ENCODE measurements around the gene XPC. TPM values are rescaled to one million over a fixed set of nuclear protein-coding genes. Genes with fewer than 3 reads are reported as not detected.

Gene XPC
- polyA plus RNA-seq, 1 donor from 2014 or later: 21.9 TPM

DNA sequence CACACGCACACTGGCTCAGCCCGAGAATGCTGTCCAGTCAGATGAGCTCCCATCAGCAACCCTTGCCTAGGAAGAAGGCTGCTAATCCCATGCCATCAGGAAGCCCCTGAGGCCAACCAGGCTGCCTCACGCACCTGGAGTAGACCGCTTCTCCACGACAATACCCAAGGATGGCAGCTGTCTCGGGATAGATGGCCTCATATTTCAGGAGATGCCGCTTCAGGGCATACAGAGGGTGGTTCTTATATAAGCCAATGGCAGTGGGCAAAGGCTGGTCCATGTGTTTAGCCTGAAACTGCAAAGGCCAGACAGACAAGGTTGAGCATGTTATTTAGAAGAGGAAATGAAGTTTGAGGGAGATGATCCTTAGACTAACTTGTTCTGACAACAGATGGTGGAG is 22.2 kb downstream of the XPC start:
- TF ChIP-seq MXI1 (conservative IDR thresholded peaks at IDR 0.05; ENCODE audit: poor library complexity, severe bottlenecking) (no peak), RAD21 (conservative IDR thresholded peaks at IDR 0.05) (no peak), EZH2 (IDR thresholded peaks at IDR 0.05; ENCODE audit: borderline replicate concordance, insufficient read depth, low read length, poor library complexity, severe bottlenecking) (no peak), EP300 (conservative IDR thresholded peaks at IDR 0.05; ENCODE audit: poor library complexity, severe bottlenecking) (no peak), POLR2AphosphoS5 (IDR thresholded peaks at IDR 0.05) (no peak), TAF1 (IDR thresholded peaks at IDR 0.05; ENCODE audit: low read depth) (no peak)
- TF ChIP-seq, protein P1, sequence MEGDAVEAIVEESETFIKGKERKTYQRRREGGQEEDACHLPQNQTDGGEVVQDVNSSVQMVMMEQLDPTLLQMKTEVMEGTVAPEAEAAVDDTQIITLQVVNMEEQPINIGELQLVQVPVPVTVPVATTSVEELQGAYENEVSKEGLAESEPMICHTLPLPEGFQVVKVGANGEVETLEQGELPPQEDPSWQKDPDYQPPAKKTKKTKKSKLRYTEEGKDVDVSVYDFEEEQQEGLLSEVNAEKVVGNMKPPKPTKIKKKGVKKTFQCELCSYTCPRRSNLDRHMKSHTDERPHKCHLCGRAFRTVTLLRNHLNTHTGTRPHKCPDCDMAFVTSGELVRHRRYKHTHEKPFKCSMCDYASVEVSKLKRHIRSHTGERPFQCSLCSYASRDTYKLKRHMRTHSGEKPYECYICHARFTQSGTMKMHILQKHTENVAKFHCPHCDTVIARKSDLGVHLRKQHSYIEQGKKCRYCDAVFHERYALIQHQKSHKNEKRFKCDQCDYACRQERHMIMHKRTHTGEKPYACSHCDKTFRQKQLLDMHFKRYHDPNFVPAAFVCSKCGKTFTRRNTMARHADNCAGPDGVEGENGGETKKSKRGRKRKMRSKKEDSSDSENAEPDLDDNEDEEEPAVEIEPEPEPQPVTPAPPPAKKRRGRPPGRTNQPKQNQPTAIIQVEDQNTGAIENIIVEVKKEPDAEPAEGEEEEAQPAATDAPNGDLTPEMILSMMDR (IDR thresholded peaks at IDR 0.05; ENCODE audit: poor library complexity, severe bottlenecking): no peak
- TF ChIP-seq, protein P2, sequence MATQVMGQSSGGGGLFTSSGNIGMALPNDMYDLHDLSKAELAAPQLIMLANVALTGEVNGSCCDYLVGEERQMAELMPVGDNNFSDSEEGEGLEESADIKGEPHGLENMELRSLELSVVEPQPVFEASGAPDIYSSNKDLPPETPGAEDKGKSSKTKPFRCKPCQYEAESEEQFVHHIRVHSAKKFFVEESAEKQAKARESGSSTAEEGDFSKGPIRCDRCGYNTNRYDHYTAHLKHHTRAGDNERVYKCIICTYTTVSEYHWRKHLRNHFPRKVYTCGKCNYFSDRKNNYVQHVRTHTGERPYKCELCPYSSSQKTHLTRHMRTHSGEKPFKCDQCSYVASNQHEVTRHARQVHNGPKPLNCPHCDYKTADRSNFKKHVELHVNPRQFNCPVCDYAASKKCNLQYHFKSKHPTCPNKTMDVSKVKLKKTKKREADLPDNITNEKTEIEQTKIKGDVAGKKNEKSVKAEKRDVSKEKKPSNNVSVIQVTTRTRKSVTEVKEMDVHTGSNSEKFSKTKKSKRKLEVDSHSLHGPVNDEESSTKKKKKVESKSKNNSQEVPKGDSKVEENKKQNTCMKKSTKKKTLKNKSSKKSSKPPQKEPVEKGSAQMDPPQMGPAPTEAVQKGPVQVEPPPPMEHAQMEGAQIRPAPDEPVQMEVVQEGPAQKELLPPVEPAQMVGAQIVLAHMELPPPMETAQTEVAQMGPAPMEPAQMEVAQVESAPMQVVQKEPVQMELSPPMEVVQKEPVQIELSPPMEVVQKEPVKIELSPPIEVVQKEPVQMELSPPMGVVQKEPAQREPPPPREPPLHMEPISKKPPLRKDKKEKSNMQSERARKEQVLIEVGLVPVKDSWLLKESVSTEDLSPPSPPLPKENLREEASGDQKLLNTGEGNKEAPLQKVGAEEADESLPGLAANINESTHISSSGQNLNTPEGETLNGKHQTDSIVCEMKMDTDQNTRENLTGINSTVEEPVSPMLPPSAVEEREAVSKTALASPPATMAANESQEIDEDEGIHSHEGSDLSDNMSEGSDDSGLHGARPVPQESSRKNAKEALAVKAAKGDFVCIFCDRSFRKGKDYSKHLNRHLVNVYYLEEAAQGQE (IDR thresholded peaks at IDR 0.05; ENCODE audit: borderline replicate concordance): no peak
- Histone ChIP-seq H4K20me1 (ENCODE audit: insufficient read depth) (no peaks in the 10 kb centered on the region), H3K9me3 (ENCODE audit: low read length) (no peaks in the 10 kb centered on the region), H3F3A (ENCODE audit: insufficient read depth, low read length, poor library complexity, severe bottlenecking) (no peaks in the 10 kb centered on the region), H3K4me3 (ENCODE audit: low read length) (no peak overlapping the region), H3K79me2 (replicated peaks; ENCODE audit: insufficient read depth, low read length) (no peaks in the 10 kb centered on the region), H3K27ac (ENCODE audit: low read length) (no peak overlapping the region), H3K36me3 (ENCODE audit: insufficient read depth, low read length) (peaks cover 33% of the 10 kb centered on the region), H3K4me2 (ENCODE audit: low read length) (no peak overlapping the region), H3K27me3 (ENCODE audit: insufficient read depth, low read depth, low read length) (no peaks in the 10 kb centered on the region), H3K9ac (ENCODE audit: low read length) (no peak overlapping the region), H3K9me2 (ENCODE audit: insufficient read depth, low read length) (no peaks in the 10 kb centered on the region), H2AFZ (ENCODE audit: low read depth, low read length) (no peak overlapping the region)

DNA sequence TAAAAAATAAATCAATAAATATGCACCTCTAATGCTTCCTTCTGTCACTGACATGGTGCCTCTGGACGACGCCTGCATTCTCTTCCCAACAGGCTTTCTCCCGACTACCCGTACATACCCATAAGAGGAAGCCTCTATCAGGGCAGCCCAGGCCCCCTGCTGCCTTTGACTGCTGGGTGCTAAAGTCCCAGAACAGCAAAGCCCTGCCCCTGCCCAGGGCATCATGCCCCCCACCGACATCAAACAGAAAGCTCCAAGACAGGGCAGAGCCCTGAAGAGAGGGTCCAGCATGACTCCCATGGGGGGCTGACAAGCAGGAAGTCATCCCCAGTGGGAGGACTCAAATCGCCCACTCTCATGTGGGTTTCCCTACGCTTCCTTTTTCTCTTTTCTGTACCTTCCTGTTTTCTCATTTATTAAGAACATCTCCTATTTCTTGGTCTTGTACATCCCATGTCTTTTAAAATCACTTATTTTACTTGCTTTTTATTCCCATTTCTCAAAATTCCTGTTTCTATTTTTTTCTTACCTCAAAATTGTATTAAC is 23.4 kb downstream of the XPC start:
- TF ChIP-seq POLR2AphosphoS5 (IDR thresholded peaks at IDR 0.05) (no peak), SMC3 (conservative IDR thresholded peaks at IDR 0.05; ENCODE audit: poor library complexity) (no peak), TAF1 (IDR thresholded peaks at IDR 0.05; ENCODE audit: low read depth) (no peak), MXI1 (conservative IDR thresholded peaks at IDR 0.05; ENCODE audit: poor library complexity, severe bottlenecking) (no peak), EZH2 (IDR thresholded peaks at IDR 0.05; ENCODE audit: borderline replicate concordance, insufficient read depth, low read length, poor library complexity, severe bottlenecking) (no peak), EP300 (conservative IDR thresholded peaks at IDR 0.05; ENCODE audit: poor library complexity, severe bottlenecking) (no peak)
- TF ChIP-seq, protein P1 (IDR thresholded peaks at IDR 0.05; ENCODE audit: poor library complexity, severe bottlenecking): no peak
- TF ChIP-seq, protein P2 (IDR thresholded peaks at IDR 0.05; ENCODE audit: borderline replicate concordance): no peak
- Histone ChIP-seq H3K4me3 (ENCODE audit: low read length) (no peak overlapping the region), H3K9ac (ENCODE audit: low read length) (no peak overlapping the region), H3K79me2 (replicated peaks; ENCODE audit: insufficient read depth, low read length) (no peaks in the 10 kb centered on the region), H3K9me2 (ENCODE audit: insufficient read depth, low read length) (no peaks in the 10 kb centered on the region), H4K20me1 (ENCODE audit: insufficient read depth) (no peaks in the 10 kb centered on the region), H3K4me2 (ENCODE audit: low read length) (no peak overlapping the region), H3K27me3 (ENCODE audit: insufficient read depth, low read depth, low read length) (no peaks in the 10 kb centered on the region), H3K27ac (ENCODE audit: low read length) (no peak overlapping the region), H3K36me3 (ENCODE audit: insufficient read depth, low read length) (peaks cover 26% of the 10 kb centered on the region), H3K9me3 (ENCODE audit: low read length) (no peaks in the 10 kb centered on the region), H2AFZ (ENCODE audit: low read depth, low read length) (no peak overlapping the region), H3F3A (ENCODE audit: insufficient read depth, low read length, poor library complexity, severe bottlenecking) (no peaks in the 10 kb centered on the region)
